HepG2 (cell line): ENCODE results near the gene FIZ1. TPM values are rescaled to one million over a fixed set of nuclear protein-coding genes. Genes with fewer than 3 reads are reported as not detected.
A peak's percentile ranks its signal among the peaks of the same experiment; 100 is the strongest.

ENCODE experiments used
- AGO1 ChIP-seq: fragments of 200-400 bp; formaldehyde crosslinking; IDR thresholded peaks from 2 replicates; pipeline ENCODE4 v1.6.1; 2017; ENCODE audit warnings: mild to moderate bottlenecking, low read depth, low read length, moderate library complexity; ENCODE audit not compliant: poor library complexity, severe bottlenecking
- DPF2 ChIP-seq: sonication (generic); formaldehyde crosslinking; IDR thresholded peaks from 2 replicates; pipeline ENCODE4 v1.4.0; 2020; ENCODE audit warnings: mild to moderate bottlenecking, low read depth, missing genetic modification reagents, borderline replicate concordance
- FOXO1 ChIP-seq: sonication (generic); formaldehyde crosslinking; IDR thresholded peaks from 2 replicates; pipeline ENCODE4 v1.4.0; 2020; ENCODE audit warnings: missing genetic modification reagents
- JARID2 ChIP-seq: sonication (generic); formaldehyde crosslinking; IDR thresholded peaks from 2 replicates; pipeline ENCODE4 v1.8.1; 2023; ENCODE audit warnings: missing genetic modification reagents, inconsistent platforms; ENCODE audit not compliant: insufficient replicate concordance
- MAFG ChIP-seq: sonication (generic); formaldehyde crosslinking; IDR thresholded peaks from 2 replicates; pipeline ENCODE4 v1.5.1; 2020; ENCODE audit warnings: mild to moderate bottlenecking, missing genetic modification reagents
- MYC ChIP-seq: sonication (generic); formaldehyde crosslinking; IDR thresholded peaks from 2 replicates; pipeline ENCODE4 v1.9.0; 2021; ENCODE audit warnings: missing genetic modification reagents, borderline replicate concordance
- PITX1 ChIP-seq: sonication (generic); formaldehyde crosslinking; IDR thresholded peaks from 2 replicates; pipeline ENCODE4 v1.5.1; 2020; ENCODE audit warnings: mild to moderate bottlenecking, missing genetic modification reagents
- SRF ChIP-seq: IDR thresholded peaks from 2 replicates; pipeline ENCODE4 v1.6.1; 2011; ENCODE audit warnings: mild to moderate bottlenecking, low read depth, low read length, moderate library complexity
- SRSF1 ChIP-seq: fragments of 200-400 bp; formaldehyde crosslinking; optimal IDR thresholded peaks from 2 replicates; pipeline ENCODE3; 2017; ENCODE audit warnings: mild to moderate bottlenecking, low read depth, low read length, moderate library complexity
- SRSF9 ChIP-seq: fragments of 200-400 bp; formaldehyde crosslinking; IDR thresholded peaks from 2 replicates; pipeline ENCODE4 v1.6.1; 2018; ENCODE audit warnings: borderline replicate concordance, mild to moderate bottlenecking, low read depth, low read length; ENCODE audit not compliant: insufficient read depth, poor library complexity, severe bottlenecking
- STAG1 ChIP-seq: sonication (generic); formaldehyde crosslinking; IDR thresholded peaks from 2 replicates; pipeline ENCODE4 v1.4.0; 2020; ENCODE audit warnings: missing genetic modification reagents
- TEAD2 ChIP-seq: sonication (generic); formaldehyde crosslinking; IDR thresholded peaks from 2 replicates; pipeline ENCODE4 v1.9.0; 2021; ENCODE audit warnings: missing genetic modification reagents
- ZNF20 ChIP-seq: sonication (generic); formaldehyde crosslinking; IDR thresholded peaks from 2 replicates; pipeline ENCODE4 v1.4.0; 2020; ENCODE audit warnings: mild to moderate bottlenecking, moderate library complexity, missing genetic modification reagents
- ZNF501 ChIP-seq: sonication (generic); formaldehyde crosslinking; IDR thresholded peaks from 2 replicates; pipeline ENCODE4 v1.5.1; 2020; ENCODE audit warnings: mild to moderate bottlenecking, moderate library complexity, missing genetic modification reagents
- ZNF562 ChIP-seq: sonication (generic); formaldehyde crosslinking; IDR thresholded peaks from 2 replicates; pipeline ENCODE4 v1.8.0; 2022; ENCODE audit warnings: missing genetic modification reagents, borderline replicate concordance
- ZNF768 ChIP-seq: sonication (generic); formaldehyde crosslinking; IDR thresholded peaks from 2 replicates; pipeline ENCODE4 v1.4.0; 2020; ENCODE audit warnings: missing genetic modification reagents
- ZSCAN22 ChIP-seq: sonication (generic); formaldehyde crosslinking; IDR thresholded peaks from 2 replicates; pipeline ENCODE4 v1.4.0; 2020; ENCODE audit warnings: mild to moderate bottlenecking, missing genetic modification reagents
- ZSCAN29 ChIP-seq: sonication (generic); formaldehyde crosslinking; conservative IDR thresholded peaks from 2 replicates; pipeline ENCODE4 v1.4.0; 2020; ENCODE audit warnings: mild to moderate bottlenecking, missing genetic modification reagents
- polyA plus RNA-seq, 8 experiments: library from polyadenylated mRNA; depleted of rRNA in 3 of 8; stranded (reverse) in 7 of 8; unstranded in 1 of 8; fragments of >200 nt; fragmentation: Illumina TruSeq in 4 of 8; extraction: Trizol in 4 of 8; gene quantifications; 2 replicates each; pipeline versions ENCODE4 v1.2.1 to v1.2.3, GENCODE V29; 2011 to 2016; ENCODE audit warnings: low read depth in 4 of 8, missing spikeins in 1 of 8, mixed read lengths in 1 of 8; ENCODE audit not compliant: insufficient read depth in 1 of 8
- total RNA-seq, 5 experiments: library from RNA; depleted of rRNA; stranded (reverse); fragments of >200 nt; fragmentation: Illumina TruSeq; extraction: Trizol; gene quantifications; 2 replicates each; pipeline ENCODE4 v1.2.3, GENCODE V29; 2016; ENCODE audit warnings: low read depth in 1 of 5
- TF ChIP-seq, protein P1 (sequence below): IDR thresholded peaks from 2 replicates; pipeline ENCODE4 v1.6.1; 2016; ENCODE audit warnings: low read depth, missing genetic modification reagents, missing compliant biosample characterization
- TF ChIP-seq, protein P2 (sequence below): sonication (generic); formaldehyde crosslinking; IDR thresholded peaks from 2 replicates; pipeline ENCODE4 v1.5.1; 2020; ENCODE audit warnings: mild to moderate bottlenecking, missing genetic modification reagents

Gene FIZ1
- total and polyA plus RNA-seq, 2 of the 13 experiments (the other 11 are each of a cell fraction or from before 2014, with no cell fraction given), result 3.6 to 5.9 TPM

DNA sequence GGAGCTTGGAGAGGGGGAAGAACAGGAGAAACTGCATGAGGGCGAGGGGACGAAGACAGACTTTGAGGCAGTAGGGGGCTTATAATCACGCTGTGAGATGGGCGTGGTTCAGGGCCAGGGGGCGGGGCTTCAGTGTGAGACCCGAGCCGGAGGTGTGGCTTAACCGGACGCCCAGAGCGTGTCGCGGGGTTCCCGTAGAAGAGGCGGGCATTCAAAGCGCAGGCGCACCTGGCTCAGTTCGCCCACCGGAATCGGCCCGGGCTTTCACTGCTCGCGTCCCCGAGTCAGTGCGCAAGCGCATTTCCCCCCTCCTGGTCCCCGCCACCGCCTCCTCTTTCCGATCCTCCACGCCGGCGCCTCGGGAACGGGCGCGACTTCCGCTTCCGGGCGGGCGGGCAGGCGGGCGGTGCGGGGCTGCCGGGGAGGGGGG is 5.9 kb upstream of the FIZ1 start (continued):
- TF ChIP-seq PITX1 (CRISPR knock-in tag) (no peak), MYC (CRISPR knock-in tag) (no peak; the same call in 1 of the 2 replicates), ZSCAN29 (no peak), TEAD2 (CRISPR knock-in tag) (no peak), FOXO1 (CRISPR knock-in tag) (peak; percentile 47; the same call in 1 of the 2 replicates), STAG1 (CRISPR knock-in tag) (no peak), MAFG (CRISPR knock-in tag) (no peak), SRF (no peak), ZNF20 (CRISPR knock-in tag) (no peak), DPF2 (CRISPR knock-in tag) (no peak), ZSCAN22 (CRISPR knock-in tag) (no peak), ZNF501 (CRISPR knock-in tag) (no peak), SRSF1 (no peak), SRSF9 (no peak), JARID2 (no peak), AGO1 (peak; percentile 93), ZNF768 (CRISPR knock-in tag) (no peak), ZNF562 (CRISPR knock-in tag) (no peak)
- TF ChIP-seq, protein P1, sequence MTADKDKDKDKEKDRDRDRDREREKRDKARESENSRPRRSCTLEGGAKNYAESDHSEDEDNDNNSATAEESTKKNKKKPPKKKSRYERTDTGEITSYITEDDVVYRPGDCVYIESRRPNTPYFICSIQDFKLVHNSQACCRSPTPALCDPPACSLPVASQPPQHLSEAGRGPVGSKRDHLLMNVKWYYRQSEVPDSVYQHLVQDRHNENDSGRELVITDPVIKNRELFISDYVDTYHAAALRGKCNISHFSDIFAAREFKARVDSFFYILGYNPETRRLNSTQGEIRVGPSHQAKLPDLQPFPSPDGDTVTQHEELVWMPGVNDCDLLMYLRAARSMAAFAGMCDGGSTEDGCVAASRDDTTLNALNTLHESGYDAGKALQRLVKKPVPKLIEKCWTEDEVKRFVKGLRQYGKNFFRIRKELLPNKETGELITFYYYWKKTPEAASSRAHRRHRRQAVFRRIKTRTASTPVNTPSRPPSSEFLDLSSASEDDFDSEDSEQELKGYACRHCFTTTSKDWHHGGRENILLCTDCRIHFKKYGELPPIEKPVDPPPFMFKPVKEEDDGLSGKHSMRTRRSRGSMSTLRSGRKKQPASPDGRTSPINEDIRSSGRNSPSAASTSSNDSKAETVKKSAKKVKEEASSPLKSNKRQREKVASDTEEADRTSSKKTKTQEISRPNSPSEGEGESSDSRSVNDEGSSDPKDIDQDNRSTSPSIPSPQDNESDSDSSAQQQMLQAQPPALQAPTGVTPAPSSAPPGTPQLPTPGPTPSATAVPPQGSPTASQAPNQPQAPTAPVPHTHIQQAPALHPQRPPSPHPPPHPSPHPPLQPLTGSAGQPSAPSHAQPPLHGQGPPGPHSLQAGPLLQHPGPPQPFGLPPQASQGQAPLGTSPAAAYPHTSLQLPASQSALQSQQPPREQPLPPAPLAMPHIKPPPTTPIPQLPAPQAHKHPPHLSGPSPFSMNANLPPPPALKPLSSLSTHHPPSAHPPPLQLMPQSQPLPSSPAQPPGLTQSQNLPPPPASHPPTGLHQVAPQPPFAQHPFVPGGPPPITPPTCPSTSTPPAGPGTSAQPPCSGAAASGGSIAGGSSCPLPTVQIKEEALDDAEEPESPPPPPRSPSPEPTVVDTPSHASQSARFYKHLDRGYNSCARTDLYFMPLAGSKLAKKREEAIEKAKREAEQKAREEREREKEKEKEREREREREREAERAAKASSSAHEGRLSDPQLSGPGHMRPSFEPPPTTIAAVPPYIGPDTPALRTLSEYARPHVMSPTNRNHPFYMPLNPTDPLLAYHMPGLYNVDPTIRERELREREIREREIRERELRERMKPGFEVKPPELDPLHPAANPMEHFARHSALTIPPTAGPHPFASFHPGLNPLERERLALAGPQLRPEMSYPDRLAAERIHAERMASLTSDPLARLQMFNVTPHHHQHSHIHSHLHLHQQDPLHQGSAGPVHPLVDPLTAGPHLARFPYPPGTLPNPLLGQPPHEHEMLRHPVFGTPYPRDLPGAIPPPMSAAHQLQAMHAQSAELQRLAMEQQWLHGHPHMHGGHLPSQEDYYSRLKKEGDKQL (CRISPR knock-in tag), result no peak
- TF ChIP-seq, protein P2, sequence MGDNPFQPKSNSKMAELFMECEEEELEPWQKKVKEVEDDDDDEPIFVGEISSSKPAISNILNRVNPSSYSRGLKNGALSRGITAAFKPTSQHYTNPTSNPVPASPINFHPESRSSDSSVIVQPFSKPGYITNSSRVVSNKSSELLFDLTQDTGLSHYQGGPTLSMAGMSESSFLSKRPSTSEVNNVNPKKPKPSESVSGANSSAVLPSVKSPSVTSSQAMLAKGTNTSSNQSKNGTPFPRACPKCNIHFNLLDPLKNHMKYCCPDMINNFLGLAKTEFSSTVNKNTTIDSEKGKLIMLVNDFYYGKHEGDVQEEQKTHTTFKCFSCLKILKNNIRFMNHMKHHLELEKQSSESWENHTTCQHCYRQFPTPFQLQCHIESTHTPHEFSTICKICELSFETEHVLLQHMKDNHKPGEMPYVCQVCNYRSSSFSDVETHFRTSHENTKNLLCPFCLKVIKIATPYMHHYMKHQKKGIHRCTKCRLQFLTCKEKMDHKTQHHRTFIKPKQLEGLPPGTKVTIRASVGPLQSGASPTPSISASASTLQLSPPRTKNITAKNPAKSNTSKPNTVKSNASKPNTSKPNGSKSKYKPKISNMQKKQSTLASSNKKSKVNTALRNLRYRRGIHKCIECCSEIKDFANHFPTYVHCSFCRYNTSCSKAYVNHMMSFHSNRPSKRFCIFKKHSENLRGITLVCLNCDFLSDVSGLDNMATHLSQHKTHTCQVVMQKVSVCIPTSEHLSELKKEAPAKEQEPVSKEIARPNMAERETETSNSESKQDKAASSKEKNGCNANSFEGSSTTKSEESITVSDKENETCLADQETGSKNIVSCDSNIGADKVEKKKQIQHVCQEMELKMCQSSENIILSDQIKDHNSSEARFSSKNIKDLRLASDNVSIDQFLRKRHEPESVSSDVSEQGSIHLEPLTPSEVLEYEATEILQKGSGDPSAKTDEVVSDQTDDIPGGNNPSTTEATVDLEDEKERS (CRISPR knock-in tag), result no peak
